Measurements from ENCODE around the gene KLRF2. TPM values are rescaled to one million over a fixed set of nuclear protein-coding genes. Genes with fewer than 3 reads are reported as not detected.

KLRF2 gene
- total RNA-seq, 1 experiment from 2014 or later = not detected

- DNase-seq (ENCODE audit: low spot score) = no peak
Measured at GRCh38 chr12:9936591-9936990, 55.3 kb downstream of the KLRF2 start.

- DNase-seq (ENCODE audit: low spot score) = no peak
Measured at GRCh38 chr12:9940375-9940774, 59.1 kb downstream of the KLRF2 start.

- no peak for DNase-seq (ENCODE audit: low spot score)
Measured at GRCh38 chr12:9941838-9942237, 60.5 kb downstream of the KLRF2 start.

GRCh38 chr12:9943240-9943639 lies 62.0 kb downstream of the KLRF2 start:
- no peak for DNase-seq (ENCODE audit: low spot score)

- DNase-seq (ENCODE audit: low spot score) = no peak
Measured at GRCh38 chr12:9944391-9944790, 63.1 kb downstream of the KLRF2 start.

Other genes starting within 250 kb of the KLRF2 start
- gene CLEC2D, start 211.8 kb upstream of the KLRF2 start, total RNA-seq (2014; rRNA removed; shearing (Covaris generic)) = 0.62 and 0.69 TPM in 2 replicates
- gene CLECL1, start 148.4 kb upstream of the KLRF2 start, total RNA-seq (2014; rRNA removed; shearing (Covaris generic)) = not detected in 2 replicates
- gene CD69, start 120.6 kb upstream of the KLRF2 start, total RNA-seq (2014; rRNA removed; shearing (Covaris generic)) = not detected in 2 replicates
- not detected in 2 replicates for gene KLRF1, start 54.0 kb upstream of the KLRF2 start, total RNA-seq (2014; rRNA removed; shearing (Covaris generic))
- gene CLEC2B, start 12.1 kb upstream of the KLRF2 start, total RNA-seq (2014; rRNA removed; shearing (Covaris generic)) = 19.7 and 22.7 TPM in 2 replicates
- not detected in 2 replicates for gene CLEC2A, start 50.9 kb downstream of the KLRF2 start, total RNA-seq (2014; rRNA removed; shearing (Covaris generic))
- 0.07 TPM in 1 of 2 replicates, not detected in the other for gene CLEC12A, start 89.9 kb downstream of the KLRF2 start, total RNA-seq (2014; rRNA removed; shearing (Covaris generic))
- not detected in 2 replicates for gene CLEC1B, start 117.6 kb downstream of the KLRF2 start, total RNA-seq (2014; rRNA removed; shearing (Covaris generic))
- 0.05 TPM in 1 of 2 replicates, not detected in the other for gene CLEC12B, start 129.1 kb downstream of the KLRF2 start, total RNA-seq (2014; rRNA removed; shearing (Covaris generic))
- gene CLEC9A, start 149.2 kb downstream of the KLRF2 start, total RNA-seq (2014; rRNA removed; shearing (Covaris generic)) = not detected in 2 replicates
- gene CLEC1A, start 217.5 kb downstream of the KLRF2 start, total RNA-seq (2014; rRNA removed; shearing (Covaris generic)) = not detected in 2 replicates
- not detected in 2 replicates for gene CLEC7A, start 248.7 kb downstream of the KLRF2 start, total RNA-seq (2014; rRNA removed; shearing (Covaris generic))

All from A172 (cell line).